ENCODE results near the gene RPS27.
A peak's percentile ranks its signal among the peaks of the same experiment; 100 is the strongest.

RPS27 gene

DNA sequence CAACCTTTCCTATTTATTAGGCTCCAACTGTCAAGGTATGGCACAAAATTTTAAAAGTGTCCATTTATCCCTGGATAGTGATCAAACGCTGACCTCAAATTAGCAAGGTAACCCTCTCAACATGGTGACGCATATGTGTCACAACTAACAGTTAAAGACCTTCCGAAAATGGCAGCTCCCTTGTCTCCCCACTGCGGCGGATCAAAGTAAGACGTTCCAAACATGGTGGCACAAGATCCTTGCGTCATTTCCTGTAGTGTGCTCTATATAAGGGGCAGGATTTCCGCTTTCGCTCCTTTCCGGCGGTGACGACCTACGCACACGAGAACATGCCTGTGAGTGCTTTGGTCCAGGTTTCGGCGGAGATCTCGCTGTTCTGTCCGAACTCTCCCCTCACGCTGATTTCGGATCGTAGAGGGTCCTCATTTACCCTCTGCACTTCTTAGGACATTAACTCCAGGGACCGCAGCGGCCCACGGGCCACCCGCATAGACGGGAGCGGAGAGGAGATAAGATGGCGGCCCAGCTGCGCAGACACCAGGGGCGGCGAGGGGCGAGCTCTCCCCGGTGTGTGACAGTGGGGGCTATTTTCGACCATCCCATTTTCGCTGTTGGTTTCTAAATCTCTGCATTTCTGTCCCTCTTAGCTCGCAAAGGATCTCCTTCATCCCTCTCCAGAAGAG, at the start of gene RPS27:
Gene RPS27 (plus strand): TSS at position 295 of the 683 bp plus-strand sequence. CDS start 35 bp downstream, at position 330.
- peak; percentile 96 for DNase-seq

DNA sequence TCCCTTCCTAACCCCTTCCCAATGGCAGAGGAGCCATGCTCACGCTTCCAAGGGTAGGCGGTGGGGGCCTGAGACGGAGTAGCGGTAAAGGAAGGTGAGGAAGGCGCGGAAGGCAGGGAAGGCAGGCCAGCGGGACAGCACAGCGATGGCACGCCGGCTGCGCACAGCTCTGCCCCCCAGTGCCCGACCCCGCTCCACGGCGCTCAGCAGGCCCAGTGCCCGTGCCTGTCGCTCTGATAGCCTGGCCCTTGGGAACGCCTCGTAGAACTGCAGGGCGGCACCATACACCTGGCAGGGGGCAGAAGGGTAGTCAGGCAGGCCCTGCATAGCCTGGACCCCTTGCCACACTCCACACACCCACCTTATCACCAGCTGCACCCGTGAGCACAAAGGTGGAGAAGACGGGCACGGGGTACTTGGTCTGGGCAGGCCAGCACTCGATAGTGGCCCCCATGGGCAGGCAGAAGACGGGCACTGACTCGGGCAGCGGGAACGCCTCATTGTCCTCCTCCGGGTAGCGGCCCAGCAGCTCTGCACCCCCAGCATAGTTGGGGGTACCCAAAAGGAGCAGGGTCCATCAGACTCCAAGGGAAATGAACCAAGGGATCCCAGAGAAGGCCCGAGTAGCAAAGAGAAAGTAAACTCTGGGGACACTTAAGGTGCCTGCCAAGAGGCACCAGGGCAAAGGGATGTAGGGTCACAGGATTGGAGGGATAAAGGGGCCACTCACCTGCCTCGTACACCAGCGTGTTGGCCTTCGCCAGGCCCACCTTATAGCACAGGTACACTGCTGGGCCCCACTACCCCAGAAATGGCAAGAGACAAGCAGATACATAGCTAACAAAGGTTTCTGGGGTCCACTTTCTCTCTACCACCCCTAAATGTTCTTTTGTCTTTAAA, 48.5 kb upstream of the RPS27 start:
- DNase-seq = no peak

DNA sequence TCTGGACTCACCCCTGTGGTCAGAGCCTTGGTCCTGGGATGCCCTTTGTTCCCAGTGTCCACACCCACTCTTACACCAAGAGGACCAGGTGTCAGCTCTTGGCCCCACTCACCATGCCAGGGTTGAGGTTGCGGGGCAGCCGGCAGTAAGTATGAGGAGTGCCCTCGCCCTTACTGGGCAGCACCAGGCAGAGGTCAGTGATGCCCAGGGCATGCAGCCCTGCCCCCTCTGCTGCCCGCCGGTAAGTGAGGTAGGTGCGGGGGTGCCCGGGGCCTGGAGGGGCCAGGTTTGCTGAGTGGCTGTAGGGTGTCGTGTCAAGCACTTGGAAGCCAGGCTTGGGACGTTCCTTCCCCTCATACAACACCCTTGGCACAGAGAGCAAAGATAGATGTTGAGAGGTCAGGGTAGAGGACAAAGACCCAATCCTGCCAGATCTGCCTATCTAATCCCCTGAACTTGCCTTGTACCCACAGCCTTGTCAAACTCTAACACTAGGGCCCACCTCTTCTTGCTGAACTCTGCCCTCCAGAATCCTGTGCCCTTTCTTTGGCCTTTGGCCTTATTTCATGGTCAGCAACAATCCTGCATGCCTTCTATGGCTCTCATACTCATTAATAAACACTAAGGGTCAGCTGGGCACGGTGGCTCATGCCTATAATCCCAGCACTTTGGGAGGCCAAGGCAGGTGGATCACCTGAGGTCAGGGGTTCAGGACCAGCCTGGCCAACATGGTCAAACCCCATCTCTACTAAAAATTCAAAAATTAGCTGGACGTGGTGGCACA, 47.6 kb upstream of the RPS27 start:
- DNase-seq = no peak

DNA sequence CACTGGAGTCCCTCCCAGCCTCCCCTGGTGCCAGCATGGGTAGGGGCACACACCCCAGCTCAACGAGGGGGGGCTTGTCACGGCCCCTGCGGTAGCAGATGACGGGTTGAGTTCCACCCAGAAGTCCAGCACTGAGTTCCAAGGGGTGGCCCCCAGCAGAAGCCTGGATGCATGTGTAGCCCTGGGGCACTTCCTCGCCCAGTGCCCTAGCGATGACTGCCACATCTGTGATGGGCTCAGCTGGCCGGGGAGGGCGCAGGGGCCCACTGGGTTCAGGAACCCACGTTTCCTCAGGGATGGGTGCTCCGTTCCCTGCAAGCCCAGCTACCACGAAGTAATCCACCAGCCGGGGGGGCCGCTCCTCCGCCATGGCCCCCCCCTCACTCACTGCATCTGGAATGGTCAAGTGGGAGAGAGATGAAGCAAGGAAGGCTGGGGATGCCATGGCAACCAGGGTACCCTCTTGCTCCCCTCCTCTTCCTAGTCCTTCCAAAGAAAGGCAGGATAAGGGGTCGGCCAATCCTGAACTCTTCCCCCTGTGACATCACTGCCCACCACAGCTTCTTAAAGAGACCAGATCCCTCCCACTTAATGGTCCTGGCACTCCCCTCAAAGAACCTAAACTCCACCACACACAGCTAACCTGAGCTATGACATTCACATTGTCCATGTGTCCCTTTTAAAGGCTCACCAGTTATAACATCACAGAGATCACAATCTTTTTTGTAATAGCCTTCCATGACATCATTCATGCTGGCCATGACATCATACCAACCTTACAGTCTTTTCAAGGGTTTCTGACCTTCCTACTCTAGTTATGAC, 46.3 kb upstream of the RPS27 start:
- DNase-seq = peak; percentile 46

DNA sequence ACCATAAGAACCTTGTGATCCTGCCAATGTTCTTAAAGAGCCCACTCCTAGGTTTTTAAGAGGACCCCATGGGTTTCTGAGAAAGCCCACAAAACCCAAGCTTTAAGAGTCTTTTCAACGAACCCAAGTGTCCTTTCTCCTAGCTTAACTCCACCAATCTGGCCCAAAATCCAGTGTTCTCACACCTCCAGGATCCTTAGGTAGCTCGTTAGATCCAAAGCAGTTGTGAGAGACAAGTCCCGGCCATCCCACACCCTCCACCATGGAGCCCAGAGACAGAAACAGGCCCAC, 45.8 kb upstream of the RPS27 start:
- DNase-seq = no peak

DNA sequence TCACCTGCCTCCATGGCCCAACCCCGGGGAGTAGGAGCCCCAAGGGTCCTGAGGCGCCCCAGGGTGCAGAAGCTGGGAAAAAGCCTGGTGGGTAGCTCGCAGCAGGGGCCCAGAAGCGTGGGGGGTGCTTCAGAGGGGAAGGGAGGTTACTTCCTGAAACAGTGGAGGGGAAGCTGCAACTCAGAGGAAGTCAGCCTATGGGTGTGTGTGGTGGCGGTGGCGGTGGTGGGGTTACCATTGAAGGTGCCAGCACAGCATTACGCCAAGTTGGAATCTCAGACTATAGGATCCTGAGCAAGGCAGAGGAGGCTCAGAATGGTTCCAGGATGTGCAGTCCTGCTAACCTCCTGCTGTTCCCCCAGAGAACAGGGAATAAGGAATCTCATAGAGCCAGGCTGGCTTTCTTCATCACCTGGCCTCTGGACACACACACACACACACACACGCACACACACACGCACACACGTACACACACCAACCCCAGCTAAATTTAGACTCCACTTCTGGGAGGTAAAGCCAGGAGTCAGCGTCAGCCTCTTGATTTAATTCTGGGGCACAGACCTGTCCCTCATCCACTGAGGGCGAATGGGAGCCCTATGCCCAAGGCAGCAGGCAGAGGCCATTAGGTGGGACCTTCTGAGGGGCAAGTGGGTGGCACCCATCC, 45.3 kb upstream of the RPS27 start:
- DNase-seq = peak; percentile 86

DNA sequence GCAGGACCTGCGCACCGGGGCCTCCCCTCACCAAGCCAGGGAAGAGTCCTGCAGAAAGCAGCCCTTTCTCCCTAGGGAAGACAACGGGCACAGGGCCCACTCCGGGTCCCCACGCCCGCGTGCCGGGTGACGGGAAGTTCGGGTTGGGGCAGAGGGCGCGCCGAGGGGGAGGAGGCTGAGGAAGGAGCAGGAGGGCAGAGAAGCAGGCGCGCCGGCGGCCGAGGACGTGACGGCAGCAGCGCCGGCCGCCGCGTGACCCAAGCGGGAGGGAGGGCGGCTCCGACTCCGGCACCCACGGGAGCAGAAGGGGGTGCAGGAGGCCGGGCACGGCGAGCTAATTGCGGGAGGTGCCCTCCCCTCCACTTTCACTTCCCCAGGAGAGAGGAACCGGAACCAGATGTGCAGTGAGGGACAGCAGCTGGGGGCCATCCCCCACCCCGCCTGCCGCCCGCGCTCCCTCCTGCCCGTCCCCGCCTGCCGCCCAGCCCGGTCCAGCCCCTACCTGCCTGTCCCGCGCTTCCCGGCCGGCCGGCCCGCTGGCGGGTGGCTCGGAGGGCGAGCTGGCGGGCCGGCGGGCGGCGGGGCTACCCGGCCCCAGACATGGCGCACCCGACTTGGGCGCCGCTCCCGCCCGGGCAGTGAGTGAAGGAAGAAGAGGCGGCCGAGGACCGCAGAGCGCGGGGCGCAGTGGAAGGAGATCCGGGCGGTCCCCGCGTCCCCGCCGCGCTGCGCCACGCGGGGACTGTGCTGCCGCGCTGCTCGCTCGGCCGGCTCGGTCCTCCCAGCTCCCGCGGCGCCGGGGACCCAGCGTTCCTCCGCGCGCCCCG, 44.6 kb upstream of the RPS27 start:
- peak; percentile 84 for DNase-seq

DNA sequence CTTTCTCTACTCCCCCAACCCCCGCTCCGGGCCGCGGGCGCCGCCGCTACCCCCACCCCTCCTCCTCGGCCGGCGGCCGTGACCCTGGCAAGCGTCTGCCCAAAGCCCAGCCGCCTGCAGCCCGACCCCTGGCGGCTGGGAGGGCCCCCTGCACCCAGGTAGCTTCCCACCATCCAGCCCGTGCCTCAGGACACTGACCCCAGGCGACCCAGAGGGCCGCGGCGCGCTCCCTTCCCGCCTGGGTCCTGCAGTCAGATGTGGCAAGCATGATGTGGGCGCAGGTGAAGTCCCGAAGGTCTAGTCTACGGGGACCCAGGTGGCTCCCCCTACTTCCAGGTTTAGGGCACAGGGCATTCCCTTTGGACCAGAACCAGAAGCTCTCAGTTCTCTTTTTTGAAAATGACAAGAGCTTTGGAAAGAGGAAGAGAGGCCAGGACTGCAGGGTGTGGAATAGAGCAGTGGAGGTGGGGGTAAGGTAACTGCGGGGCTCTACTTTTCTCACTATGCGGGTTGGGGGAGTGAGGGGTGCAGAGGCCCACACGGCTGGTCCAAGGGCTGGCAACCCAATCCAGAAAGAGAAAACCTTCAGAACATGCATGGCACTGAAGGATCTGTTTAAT, 43.8 kb upstream of the RPS27 start, which contains the start of gene DENND4B:
Gene DENND4B (minus strand): TSS at position 97 of the 620 bp plus-strand sequence. CDS start 2,344 bp downstream, outside the sequence.
- DNase-seq = peak; percentile 82

DNA sequence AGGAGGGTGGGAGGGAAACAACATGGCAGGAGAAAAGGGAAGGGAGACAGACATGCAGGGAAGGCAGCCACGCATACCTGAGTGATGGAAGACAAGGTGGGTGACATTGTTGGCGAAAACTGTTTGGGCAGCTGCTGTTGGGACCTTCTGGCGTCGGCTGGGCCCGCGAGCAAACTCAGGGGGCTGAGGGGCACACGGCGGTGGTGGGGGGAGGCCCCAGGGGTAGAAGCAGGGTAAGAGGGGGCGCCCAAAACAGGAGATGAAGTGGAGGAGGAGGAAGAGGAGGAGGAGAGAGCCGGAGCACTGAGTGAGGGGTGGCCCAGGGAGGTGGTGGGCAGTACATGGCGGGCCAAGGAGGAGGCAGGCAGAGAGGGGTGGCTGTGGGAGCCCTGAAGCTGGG, 39.4 kb upstream of the RPS27 start:
- DNase-seq = no peak

DNA sequence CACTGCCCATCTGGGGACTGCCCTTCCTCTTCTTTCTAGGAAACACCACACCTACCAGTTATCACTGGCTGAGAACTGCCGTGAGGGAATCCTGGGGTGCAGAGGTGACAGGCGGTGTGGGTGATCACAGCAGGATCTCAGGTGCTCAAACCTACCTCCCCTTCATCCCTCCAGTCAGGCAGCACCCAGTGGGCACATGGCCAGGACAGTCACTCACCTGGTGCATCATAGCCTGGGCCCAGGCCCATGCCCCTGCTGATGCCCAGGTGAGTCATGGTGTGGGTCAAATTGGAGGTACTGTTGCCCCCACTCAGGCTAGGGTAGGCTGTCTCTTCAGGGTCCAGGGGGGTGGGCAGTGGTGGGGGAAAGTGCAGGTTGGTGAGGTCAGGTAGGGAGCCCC, 38.8 kb upstream of the RPS27 start:
- DNase-seq = no peak

DNA sequence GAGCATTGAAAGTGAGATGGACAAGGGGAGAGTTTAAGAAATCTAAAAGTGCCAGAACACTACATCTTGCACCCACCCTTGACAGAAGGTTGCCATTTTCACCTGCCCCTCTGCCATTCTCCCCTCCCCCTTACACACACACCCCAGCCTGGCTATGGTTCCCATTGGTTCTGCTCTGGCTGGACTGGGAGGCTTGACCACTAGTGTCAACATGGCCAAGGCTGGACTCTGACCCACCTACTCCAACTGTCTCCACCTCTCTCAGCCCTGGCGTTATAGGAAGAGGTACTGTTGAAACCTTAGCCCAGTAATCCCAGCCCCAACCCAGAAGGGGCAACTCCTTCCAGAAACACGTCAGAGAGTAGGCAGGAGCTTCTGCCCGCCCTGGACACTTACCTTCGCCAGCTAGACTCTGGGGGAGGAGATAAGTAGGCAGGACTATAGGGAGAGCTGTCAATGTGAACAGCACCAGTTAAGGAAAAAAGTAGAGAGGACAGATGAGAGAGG, 36.6 kb upstream of the RPS27 start:
- no peak for DNase-seq

DNA sequence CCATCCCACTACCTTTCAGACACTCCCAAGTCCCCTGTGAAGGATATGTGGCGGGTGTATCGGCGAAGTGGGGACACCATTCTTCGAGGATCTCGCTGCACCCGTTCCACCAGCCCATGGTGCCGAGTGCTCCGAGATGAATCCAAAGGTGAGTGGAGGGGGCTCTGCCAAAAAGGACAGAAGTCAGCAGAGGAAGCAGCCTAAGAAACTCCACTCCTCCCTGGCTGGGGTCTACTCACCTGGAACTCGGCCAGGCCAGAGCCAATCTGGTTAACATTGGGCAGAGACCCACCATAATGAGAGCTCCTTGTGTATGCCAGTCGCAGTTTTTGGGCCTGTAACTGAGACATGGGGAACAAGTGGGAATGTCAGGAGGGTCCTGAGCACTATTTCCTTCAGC, 35.7 kb upstream of the RPS27 start:
- DNase-seq = no peak

DNA sequence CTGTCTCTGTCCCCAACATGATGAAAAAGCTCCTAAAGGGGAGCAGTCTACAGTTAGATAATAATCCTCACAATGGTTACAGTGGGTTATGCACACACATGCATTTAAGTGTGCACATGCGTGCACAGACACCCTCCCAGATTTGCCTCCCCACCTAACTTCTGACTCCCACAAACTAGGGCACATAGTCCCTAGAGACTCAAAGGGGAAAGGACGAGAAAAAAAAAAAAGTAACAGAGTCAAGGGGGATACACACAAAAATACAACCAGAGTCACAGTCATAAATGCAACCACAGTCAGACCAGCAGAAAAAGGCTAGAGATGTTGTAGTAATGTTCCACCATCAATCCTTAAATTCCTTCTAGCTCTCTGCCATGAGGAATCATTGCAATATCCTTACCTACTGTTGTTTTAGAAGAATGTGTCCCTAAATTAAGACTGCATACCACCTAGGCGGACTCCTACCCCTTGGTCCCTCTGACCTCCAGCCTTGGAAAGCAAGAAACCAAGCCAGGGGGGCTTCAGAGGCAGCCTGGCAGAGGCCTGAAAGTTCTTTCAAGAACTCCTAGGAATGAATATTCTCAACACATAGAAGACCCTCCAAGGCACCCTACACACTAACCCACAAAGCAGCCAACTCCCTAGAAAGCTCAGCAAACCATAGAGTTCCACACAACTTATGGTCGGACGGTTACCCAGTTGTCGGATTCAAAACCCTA, 33.4 kb upstream of the RPS27 start:
- no peak for DNase-seq

DNA sequence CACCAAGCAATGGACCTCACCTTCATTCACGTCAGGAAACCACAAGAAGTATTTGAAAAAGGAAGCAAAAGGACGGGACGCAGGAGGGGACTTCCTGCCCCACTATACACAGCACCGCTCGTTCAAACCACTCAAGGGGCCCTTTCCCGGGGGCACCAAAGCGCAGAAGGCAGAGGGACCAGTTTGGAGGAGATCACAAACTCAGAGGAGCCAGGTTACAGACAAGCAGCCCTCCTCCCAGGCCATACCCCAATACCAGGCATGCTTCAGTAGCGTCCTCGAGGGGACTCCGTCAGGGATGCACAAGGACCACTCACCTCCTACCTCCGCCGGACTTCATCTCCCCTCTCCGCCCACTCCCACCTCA, 32.8 kb upstream of the RPS27 start:
- peak; percentile 61 for DNase-seq

DNA sequence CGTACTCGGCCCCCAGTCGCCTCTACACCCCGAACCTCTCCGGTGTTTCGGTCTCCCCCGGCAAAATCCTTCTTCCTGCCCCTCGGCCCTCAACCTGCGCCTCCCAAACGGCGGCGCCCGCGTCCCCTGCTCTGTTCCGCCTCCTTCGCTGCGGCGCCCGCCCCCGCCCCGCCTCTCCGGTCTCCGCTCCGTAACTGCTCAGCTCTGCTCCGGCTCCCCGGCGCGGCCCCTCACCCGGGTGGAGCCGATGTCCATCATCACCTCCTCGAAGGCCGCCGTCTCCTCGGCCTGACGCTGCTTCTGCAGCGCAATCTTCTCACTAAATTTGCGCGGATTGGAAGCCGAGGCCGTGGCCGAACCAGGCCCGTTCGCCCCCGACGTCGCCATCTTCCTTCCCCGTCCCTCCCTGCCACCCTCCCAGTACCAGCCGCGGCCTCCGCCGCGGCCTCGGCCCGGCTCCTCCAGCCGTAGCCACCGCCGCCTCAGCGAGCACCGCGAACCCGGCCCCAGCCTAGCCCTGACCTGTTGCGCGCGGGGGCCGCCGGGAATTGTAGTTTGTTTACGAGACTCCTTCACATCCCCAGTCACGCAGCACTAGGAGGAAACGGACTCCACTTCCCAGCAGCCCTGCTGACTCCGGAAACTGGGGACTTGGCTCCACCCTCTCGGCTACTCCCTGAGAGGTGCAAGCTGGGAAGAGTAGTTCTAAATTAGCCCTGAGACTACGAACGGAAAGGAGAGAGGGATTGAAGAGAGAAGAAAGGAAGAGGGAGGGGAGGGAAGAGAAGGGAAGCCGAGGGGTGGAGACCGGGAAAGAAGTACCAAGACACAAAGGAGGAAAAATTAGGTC, 32.2 kb upstream of the RPS27 start, which contains the start of gene CRTC2:
Gene CRTC2 (minus strand): TSS at position 502 of the 850 bp plus-strand sequence. CDS start 115 bp downstream, at position 387.
- DNase-seq = peak; percentile 98

DNA sequence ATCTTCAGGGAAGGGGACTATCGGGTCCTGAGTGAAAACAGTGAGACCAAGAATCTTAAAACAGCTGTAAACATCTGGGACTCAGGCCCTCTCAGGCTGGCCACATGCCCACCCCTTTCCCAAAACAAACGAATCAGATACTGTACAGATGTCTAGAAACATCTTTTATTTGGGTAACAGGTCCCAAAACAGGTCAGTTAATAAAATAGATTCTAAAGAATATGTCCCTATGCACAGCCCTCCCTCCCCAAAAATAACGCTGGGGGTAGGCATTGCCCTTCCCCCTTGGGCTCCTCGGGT, 31.7 kb upstream of the RPS27 start:
- no peak for DNase-seq

DNA sequence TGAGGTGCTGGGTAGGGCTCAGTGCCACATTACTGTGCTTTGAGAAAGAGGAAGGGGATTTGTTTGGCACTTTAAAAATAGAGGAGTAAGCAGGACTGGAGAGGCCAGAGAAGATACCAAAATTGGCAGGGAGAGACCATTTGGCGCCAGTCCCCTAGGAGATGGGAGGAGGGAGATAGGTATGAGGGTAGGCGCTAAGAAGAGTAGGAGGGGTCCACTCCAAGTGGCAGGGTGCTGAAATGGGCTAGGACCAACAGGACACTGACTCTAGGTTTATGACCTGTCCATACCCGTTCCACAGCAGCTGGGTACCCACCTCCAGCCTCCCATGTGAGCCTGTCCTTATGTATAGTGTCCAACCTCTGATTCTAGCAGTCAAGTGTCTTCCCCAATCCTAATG, 31.1 kb upstream of the RPS27 start:
- no peak for DNase-seq

DNA sequence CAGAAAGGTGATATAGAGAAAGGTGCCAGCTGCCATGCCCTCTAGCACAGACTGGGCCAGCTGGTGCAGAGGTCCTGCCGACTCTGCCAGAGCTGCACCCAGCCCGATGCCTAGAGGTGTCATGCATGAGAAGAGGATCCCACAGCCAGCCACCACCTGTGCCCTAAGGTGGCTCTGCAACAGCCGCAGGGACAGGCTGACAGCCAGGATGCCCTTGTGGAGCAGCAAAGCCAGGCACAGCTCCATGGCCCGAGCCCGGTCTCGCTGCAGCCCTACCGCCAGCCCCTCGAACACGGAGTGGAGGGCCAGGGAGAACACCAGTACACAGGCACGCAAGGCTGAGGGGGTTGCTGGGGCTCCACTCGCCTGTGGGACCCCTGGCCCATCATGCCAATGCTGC, 30.4 kb upstream of the RPS27 start:
- no peak for DNase-seq

DNA sequence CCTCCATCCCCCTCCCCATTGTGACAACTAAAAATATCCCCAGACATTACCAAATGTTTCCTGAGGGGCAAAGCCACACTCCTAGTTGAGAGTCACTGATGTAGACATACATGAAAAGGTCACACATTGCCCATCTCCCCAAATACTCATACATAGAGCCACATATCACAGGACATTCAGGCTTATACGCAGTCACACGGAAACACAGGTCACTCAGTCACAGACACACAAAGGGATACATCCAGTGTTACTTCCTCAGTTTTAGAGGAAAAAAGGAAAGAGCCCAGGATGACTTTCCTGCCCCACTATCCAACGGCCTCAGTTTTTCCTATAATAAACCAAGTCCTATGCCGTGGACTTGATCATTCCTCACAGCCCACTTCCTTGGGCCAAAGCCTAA, 29.1 kb upstream of the RPS27 start:
- DNase-seq = no peak

Measured in CD4-positive, alpha-beta T cell treated with Interleukin-10 for 1 hour (primary cell).